GM12801 (cell line): ENCODE results near the gene CCDC40.

ENCODE experiments used
- TF ChIP-seq, protein P1 (sequence below): IDR thresholded peaks from one replicate; pipeline ENCODE4 v1.5.1; 2011; ENCODE audit warnings: control low read depth; ENCODE audit not compliant: insufficient read length; ENCODE audit errors: extremely low read depth

Gene CCDC40

DNA sequence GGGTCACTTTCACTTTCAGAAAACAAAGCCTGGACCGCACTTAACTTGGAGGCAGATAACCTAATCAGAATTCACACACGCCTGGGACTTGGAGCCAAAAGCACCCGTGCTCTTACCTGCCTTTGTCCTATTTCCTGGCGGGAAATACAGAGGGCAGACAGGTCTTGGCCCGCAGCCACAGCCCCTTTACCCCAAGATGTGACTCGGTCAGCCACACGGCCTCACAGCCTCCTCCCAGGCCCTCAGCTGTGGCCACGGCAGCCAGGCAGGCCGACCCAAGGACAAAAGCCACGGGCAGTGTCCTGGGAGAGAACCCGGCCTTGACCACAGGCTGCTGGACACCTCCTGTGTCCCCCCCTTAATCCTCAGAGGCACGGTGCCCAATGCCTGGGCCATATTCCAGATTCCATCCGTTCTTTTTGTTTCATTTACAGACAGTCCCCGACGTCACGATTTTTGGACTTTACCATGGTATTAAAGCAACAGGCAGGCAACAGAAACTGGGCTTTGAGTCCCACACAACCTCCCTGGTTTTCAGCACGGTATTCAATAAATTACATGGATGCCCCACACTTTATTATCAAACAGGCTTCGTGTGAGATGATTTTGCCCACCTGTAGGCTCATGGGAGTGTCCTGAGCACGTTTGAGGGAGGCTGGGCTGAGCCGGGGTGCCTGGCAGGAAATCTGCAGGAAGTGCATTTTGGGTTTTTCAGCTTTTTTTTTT is 34.8 kb downstream of the CCDC40 start:
- TF ChIP-seq, protein P1, sequence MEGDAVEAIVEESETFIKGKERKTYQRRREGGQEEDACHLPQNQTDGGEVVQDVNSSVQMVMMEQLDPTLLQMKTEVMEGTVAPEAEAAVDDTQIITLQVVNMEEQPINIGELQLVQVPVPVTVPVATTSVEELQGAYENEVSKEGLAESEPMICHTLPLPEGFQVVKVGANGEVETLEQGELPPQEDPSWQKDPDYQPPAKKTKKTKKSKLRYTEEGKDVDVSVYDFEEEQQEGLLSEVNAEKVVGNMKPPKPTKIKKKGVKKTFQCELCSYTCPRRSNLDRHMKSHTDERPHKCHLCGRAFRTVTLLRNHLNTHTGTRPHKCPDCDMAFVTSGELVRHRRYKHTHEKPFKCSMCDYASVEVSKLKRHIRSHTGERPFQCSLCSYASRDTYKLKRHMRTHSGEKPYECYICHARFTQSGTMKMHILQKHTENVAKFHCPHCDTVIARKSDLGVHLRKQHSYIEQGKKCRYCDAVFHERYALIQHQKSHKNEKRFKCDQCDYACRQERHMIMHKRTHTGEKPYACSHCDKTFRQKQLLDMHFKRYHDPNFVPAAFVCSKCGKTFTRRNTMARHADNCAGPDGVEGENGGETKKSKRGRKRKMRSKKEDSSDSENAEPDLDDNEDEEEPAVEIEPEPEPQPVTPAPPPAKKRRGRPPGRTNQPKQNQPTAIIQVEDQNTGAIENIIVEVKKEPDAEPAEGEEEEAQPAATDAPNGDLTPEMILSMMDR, result no peak

DNA sequence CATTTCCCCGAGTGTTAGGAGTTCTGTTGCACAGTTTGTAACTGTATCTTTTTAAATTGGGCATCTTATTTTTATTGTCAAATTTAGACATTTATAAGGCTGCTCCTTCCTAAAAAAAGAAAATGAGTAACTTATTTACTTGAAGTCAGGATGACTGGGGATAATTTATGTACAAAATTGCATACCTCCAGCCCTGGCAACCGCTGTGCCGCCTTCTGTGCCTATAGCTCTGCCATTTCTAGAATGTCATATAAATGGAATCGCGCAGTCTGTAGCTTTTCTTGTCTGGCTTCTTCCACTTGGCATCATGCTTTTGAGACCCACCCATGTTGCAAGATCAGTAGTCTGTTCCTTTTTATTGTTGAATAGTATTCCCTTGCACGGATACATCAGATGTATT is 36.0 kb downstream of the CCDC40 start:
- TF ChIP-seq, protein P1, result no peak

DNA sequence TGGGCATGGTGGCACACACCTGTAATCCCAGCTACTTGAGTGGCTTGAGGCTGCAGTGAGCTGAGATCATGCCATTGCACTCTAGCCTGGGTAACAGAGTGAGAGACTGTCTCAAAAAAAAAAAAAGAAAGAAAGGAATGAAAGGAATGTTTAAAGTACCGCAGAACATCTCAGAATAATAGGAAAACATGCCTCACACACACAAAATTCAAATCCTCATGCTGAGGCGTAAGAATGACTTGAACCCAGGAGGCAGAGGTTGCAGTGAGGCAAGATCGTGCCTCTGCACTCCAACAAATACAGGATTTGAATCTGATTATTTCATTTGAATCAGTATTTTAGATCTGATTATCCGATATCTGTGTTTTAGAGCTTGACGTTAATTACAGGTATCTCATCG is 43.6 kb downstream of the CCDC40 start:
- TF ChIP-seq, protein P1, result no peak

DNA sequence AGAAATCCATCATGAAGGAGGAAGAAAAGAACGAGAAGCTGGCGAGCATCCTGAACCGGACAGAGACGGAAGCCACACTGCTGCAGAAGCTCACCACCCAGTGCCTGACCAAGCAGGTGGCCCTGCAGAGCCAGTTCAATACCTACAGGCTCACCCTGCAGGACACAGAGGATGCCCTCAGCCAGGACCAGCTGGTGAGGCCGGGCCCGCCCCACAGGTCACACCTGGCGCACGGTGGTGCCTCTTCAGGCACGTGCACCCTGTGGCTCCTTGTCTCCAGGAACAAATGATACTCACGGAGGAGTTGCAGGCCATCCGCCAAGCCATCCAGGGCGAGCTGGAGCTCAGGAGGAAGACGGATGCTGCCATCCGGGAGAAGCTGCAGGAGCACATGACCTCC is 45.2 kb downstream of the CCDC40 start:
- TF ChIP-seq, protein P1, result no peak

DNA sequence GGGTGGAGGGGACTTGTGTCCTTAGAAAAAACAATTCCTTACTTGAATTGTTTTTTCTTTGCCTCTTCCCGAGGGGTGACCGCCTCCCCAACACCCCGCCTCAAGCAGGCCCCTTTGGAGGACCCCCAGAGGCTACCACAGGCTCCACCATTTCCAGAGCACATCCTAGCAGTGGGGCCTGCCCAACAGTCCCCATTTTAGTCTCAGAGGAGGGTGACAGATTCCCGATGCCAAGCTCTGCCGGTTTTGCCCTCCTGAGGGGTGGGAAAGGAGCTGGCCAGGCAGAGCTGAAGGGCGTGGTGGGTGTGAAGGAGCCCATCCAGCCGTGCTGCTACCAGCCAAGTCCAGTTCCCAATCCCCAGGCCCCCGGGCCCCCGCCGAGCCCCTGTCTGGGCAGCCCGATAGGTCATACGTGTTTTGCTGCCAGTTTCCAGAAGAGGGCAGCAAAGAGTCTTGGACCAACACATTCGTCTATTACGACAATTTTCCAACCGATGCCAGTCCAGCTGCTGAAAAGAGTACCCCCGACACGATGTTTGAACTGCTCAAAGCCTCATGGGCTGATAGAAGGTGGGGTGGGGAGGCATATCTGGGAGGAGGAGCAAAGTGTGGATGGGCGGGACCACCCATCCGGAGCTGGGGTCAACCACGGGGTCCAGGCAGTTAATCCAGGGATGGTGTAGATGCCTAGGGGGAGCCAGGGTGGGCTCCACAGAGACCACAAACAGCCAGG is 46.1 kb downstream of the CCDC40 start:
- TF ChIP-seq, protein P1, result no peak

DNA sequence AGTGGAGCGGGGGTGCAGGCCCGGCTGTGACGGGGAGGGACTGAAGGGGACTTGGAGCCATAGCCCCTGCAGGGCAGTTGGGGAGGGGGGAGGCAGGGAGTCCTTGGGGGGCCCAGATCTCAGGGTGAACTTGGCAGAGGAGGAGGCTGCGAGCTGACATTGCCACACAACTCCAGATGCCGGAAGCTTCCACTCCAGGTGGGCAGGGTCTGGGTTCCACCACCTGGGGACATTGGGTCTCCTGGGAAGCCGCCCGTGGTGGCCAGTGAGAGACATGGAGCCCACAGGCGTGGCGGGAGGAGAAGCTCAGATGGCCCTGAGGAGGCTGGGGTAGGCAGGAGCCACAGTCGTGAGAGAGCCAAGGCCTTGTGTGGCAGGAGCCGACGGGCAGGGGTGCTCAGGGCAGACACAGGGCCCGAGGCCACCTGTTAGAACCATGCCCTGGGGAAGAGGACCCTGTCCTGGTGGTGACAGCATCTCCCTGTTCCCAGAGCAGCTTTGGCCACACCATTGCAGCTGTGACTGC is 46.8 kb downstream of the CCDC40 start:
- TF ChIP-seq, protein P1, result no peak

DNA sequence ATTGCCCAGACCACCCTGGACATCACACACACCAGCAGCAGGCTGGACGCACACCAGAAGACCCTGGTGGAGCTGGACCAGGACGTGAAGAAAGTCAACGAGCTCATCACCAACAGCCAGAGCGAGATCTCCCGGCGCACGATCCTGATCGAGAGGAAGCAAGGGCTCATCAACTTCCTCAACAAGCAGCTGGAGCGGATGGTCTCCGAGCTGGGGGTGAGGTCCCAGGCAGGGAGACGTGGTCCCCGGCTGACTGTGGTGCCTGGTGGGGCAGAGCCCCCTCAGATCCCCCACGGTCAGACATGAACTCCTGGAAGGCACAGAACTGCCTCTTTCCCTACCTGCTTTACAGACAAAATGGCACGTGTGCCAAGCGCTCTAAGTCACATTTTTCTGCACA is 48.3 kb downstream of the CCDC40 start:
- TF ChIP-seq, protein P1, result no peak
